Measurements from ENCODE around the gene EREG. TPM values are rescaled to one million over a fixed set of nuclear protein-coding genes. Genes with fewer than 3 reads are reported as not detected.

EREG gene
- total RNA-seq, 1 experiment from 2014 or later: 33.8 TPM

DNA sequence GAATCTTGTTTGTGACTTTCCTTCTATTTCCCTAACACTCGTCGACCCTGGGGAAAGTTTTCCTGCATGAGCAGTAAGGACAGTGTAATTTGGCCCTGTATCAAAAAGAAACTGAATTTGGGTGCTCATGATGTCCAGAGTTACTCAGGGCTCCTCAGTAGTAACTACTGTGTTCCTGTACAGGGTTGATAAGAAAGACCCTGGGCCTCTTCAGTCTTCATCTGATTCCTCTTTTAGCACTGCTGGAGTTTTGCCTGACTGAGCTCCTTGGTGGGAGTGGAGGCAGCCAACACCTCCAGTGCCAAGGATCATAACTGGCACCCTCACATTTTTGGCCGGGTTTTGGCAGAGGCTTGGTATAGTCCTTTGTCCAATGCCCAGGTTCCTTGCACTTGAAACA, 72.9 kb downstream of the EREG start:
- no peak for DNase-seq (ENCODE audit: low read depth)
- in situ Hi-C loops (cut with HindIII; ENCODE audit: low pct_unique_long_range_greater_than_20kb, low sequenced_read_pairs): no loop called here

Other genes starting within 250 kb of the EREG start
- 9.9 and 11.6 TPM in 2 replicates for gene MTHFD2L, start 207.0 kb upstream of the EREG start, total RNA-seq (2014; rRNA removed; shearing (Covaris generic); ENCODE audit: low replicate concordance)
- 0.81 TPM in 1 of 2 replicates, not detected in the other for gene EPGN, start 56.7 kb upstream of the EREG start, total RNA-seq (2014; rRNA removed; shearing (Covaris generic); ENCODE audit: low replicate concordance)
- 20.6 and 30.6 TPM in 2 replicates for gene AREG, start 80.0 kb downstream of the EREG start, total RNA-seq (2014; rRNA removed; shearing (Covaris generic); ENCODE audit: low replicate concordance)

Data from Caki2 (cell line).